ENCODE measurements around the gene HSPA12B. TPM values are rescaled to one million over a fixed set of nuclear protein-coding genes. Genes with fewer than 3 reads are reported as not detected.

HSPA12B gene
- total RNA-seq, 6 donors from 2014 or later, result 18.4 to 53.7 (median 21.5) TPM

DNA sequence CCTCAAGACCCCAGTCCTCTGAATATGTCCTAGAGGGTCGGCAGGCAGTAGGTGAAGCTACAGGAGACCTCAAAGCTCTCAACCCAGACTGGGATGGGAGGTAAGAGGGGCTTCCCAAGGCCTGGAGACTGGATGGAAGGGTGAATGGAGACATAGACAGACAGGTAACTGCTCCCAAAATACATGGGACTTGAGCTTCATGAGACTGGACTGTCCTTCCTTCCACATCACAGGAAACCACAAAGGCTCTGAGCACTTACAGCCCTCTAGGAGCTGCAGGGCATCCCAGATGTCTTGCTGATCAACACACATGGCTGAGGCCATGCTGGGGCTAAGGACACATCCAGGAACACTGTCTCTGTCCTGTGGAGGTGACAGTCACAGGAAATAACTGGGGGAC is 11.6 kb downstream of the HSPA12B start:
- TF ChIP-seq, protein P1, sequence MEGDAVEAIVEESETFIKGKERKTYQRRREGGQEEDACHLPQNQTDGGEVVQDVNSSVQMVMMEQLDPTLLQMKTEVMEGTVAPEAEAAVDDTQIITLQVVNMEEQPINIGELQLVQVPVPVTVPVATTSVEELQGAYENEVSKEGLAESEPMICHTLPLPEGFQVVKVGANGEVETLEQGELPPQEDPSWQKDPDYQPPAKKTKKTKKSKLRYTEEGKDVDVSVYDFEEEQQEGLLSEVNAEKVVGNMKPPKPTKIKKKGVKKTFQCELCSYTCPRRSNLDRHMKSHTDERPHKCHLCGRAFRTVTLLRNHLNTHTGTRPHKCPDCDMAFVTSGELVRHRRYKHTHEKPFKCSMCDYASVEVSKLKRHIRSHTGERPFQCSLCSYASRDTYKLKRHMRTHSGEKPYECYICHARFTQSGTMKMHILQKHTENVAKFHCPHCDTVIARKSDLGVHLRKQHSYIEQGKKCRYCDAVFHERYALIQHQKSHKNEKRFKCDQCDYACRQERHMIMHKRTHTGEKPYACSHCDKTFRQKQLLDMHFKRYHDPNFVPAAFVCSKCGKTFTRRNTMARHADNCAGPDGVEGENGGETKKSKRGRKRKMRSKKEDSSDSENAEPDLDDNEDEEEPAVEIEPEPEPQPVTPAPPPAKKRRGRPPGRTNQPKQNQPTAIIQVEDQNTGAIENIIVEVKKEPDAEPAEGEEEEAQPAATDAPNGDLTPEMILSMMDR (IDR thresholded peaks at IDR 0.05), result no peak
- TF ChIP-seq POLR2A (IDR thresholded peaks at IDR 0.05) (no peak), EP300 (IDR thresholded peaks at IDR 0.05) (no peak), POLR2AphosphoS5 (IDR thresholded peaks at IDR 0.05) (no peak)
- DNase-seq (no peak), ATAC-seq (ENCODE audit: low FRiP score in 2 of 2) (no peak)
- Histone ChIP-seq H3K4me3 (no peak overlapping the region), H3K4me1 (peaks cover 31 to 42% (median 34%) of the 10 kb centered on the region in 4 donors), H3K9me3 (no peaks in the 10 kb centered on the region), H3K27ac (peak overlapping the region in 3 of 4 donors; percentile 22 to 59 (median 49)), H3K36me3 (peaks cover 0 to 61% (median 8%) of the 10 kb centered on the region in 4 donors), H3K27me3 (no peaks in the 10 kb centered on the region)
- WGBS, 2 donors, result 78 to 100% methylated on average over 1 of the region's 1 CpG

DNA sequence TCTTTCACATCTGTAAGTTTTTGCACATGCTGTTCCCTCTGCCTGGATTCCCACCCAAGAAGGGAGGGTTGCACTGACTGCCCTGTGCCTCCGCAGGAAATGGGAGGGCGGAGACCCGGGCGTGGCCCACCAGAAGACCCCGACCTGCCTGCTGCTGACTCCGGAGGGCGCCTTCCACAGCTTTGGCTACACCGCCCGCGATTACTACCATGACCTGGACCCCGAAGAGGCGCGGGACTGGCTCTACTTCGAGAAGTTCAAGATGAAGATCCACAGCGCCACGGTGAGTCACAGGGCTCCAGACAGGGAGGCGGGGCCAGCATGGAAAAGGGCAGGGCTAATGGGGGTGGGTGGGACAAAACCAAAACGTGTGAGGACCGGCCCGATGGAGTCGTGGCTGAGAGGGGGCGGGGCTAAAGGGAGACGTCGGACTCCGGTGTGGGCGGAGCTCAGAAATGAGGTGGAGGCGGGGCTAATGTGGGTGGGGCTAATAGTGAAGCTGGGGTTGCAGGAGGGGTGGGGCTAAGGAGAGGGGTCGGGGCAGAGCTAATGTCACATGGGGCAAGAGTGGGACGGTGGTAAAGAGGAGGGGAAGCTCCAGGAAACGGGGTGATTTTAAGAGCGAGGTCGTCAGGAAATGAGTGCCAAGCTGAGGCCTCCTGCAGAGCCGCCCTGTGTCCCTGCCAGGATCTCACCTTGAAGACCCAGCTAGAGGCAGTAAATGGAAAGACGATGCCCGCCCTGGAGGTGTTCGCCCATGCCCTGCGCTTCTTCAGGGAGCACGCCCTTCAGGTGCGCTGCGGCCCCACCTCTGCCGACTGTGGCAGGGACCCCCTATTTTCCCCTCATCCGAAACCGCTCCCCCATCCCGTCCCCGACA is 12.6 kb downstream of the HSPA12B start:
- Histone ChIP-seq H3K4me1 (peaks cover 24 to 35% (median 30%) of the 10 kb centered on the region in 4 donors), H3K36me3 (peaks cover 0 to 71% (median 12%) of the 10 kb centered on the region in 4 donors), H3K9me3 (no peaks in the 10 kb centered on the region), H3K27me3 (no peaks in the 10 kb centered on the region), H3K27ac (peak overlapping the region in 3 of 4 donors; percentile 22 to 59 (median 49)), H3K4me3 (peak overlapping the region in 3 of 4 donors; percentile 16 to 32 (median 19))
- WGBS, 2 donors, result 46 to 51% methylated on average over 45 of the region's 45 CpGs
- DNase-seq (peak; percentile 74 to 90), ATAC-seq (ENCODE audit: low FRiP score in 2 of 2) (peak; percentile 67 to 86)
- TF ChIP-seq EP300 (IDR thresholded peaks at IDR 0.05) (no peak), POLR2AphosphoS5 (IDR thresholded peaks at IDR 0.05) (peak in 1 of 2 donors; percentile 23), POLR2A (IDR thresholded peaks at IDR 0.05) (no peak)
- TF ChIP-seq, protein P1 (IDR thresholded peaks at IDR 0.05), result no peak

DNA sequence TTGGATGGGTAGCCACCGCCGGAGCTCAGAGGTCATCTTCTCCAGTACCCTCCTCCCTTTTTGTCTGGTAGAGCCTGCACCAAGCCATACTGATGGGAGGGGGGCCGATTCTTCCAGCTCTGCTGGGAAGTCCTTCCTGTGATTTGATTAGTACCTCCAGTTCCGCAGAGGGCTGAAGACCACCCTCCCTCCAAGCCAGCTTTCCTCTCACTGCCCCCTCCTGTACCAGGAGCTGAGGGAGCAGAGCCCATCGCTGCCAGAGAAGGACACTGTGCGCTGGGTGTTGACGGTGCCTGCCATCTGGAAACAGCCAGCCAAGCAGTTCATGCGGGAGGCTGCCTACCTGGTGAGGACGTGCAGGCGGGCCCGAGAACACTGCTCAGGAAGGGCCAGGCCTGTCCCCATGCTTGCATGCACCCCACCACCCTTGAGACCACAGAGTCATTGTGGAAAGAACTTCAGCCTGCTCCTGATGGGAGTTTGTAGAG is 13.2 kb downstream of the HSPA12B start:
- H3K27ac ChIP-seq, result peak overlapping the region in 2 of 4 donors; percentile 49 to 59
- no peaks in the 10 kb centered on the region for H3K27me3 ChIP-seq
- peak overlapping the region in 1 of 4 donors; percentile 32 for H3K4me3 ChIP-seq
- H3K9me3 ChIP-seq, result no peaks in the 10 kb centered on the region
- 78 to 86% methylated on average over 9 to 10 of the region's 11 CpGs for WGBS, 2 donors
- TF ChIP-seq POLR2A (IDR thresholded peaks at IDR 0.05) (no peak), EP300 (IDR thresholded peaks at IDR 0.05) (no peak), POLR2AphosphoS5 (IDR thresholded peaks at IDR 0.05) (no peak)
- TF ChIP-seq, protein P1 (IDR thresholded peaks at IDR 0.05), result no peak
- DNase-seq (no peak), ATAC-seq (ENCODE audit: low FRiP score in 2 of 2) (no peak)
- H3K36me3 ChIP-seq, result peaks cover 0 to 78% (median 15%) of the 10 kb centered on the region in 4 donors
- peaks cover 17 to 35% (median 24%) of the 10 kb centered on the region in 4 donors for H3K4me1 ChIP-seq

DNA sequence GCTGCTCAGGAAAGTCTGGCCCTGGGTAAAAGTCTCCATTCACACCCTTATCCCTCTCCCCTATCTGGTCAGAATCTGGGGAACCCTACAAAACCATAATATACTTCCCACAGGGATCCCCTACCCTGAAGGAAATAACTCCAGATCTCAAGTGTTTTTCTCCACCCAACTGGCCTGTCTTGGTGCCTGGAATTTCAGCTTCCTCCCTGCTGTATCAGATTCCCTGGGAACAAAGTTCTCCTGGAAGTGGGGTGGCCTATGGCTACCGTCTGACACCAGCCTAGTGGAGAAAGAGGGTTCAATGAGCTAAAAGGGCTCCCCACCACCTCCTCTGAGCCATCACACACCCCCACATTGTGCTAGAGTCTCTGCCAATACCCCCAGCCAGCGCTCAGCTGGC is 15.0 kb downstream of the HSPA12B start:
- TF ChIP-seq, protein P1 (IDR thresholded peaks at IDR 0.05), result no peak
- TF ChIP-seq POLR2A (IDR thresholded peaks at IDR 0.05) (no peak), EP300 (IDR thresholded peaks at IDR 0.05) (no peak), POLR2AphosphoS5 (IDR thresholded peaks at IDR 0.05) (no peak)
- Histone ChIP-seq H3K4me1 (peaks cover 13 to 49% (median 23%) of the 10 kb centered on the region in 4 donors), H3K27ac (no peak overlapping the region), H3K27me3 (no peaks in the 10 kb centered on the region), H3K9me3 (no peaks in the 10 kb centered on the region), H3K4me3 (no peak overlapping the region), H3K36me3 (peaks cover 0 to 86% (median 26%) of the 10 kb centered on the region in 4 donors)
- no peak for DNase-seq
- 80 to 85% methylated on average over 1 to 2 of the region's 2 CpGs for WGBS, 2 donors
- ATAC-seq (ENCODE audit: low FRiP score in 2 of 2), result no peak

Data from upper lobe of left lung (tissue), 6 donors.